Measurements from ENCODE around the gene PROM1.

The PROM1 gene

GRCh38 chr4:16083241-16084191, at the start of gene PROM1:
Gene PROM1 (minus strand): TSS chr4:16084023. CDS start chr4:16075906, 8,117 bp downstream.
- DNase-seq (ENCODE audit: low spot score), result no peak

GRCh38 chr4:16133406-16133805, 49.6 kb upstream of the PROM1 start:
- DNase-seq (ENCODE audit: low spot score), result no peak

GRCh38 chr4:16131293-16131692, 47.5 kb upstream of the PROM1 start:
- no peak for DNase-seq (ENCODE audit: low spot score)

GRCh38 chr4:16129336-16129735, 45.5 kb upstream of the PROM1 start:
- no peak for DNase-seq (ENCODE audit: low spot score)

GRCh38 chr4:16126714-16127113, 42.9 kb upstream of the PROM1 start:
- no peak for DNase-seq (ENCODE audit: low spot score)

GRCh38 chr4:16125571-16126445, 42.0 kb upstream of the PROM1 start:
- DNase-seq (ENCODE audit: low spot score), result no peak

GRCh38 chr4:16124232-16124631, 40.4 kb upstream of the PROM1 start:
- no peak for DNase-seq (ENCODE audit: low spot score)

- no peak for DNase-seq (ENCODE audit: low spot score)
These were observed 39.7 kb upstream of the PROM1 start for GRCh38 chr4:16123356-16124084.

- no peak for DNase-seq (ENCODE audit: low spot score)
These were observed 39.0 kb upstream of the PROM1 start for GRCh38 chr4:16122784-16123183.

- no peak for DNase-seq (ENCODE audit: low spot score)
These were observed 38.5 kb upstream of the PROM1 start for GRCh38 chr4:16122308-16122711.

- DNase-seq (ENCODE audit: low spot score), result no peak
These were observed 36.9 kb upstream of the PROM1 start for GRCh38 chr4:16120720-16121119.

- DNase-seq (ENCODE audit: low spot score), result no peak
These were observed 36.2 kb upstream of the PROM1 start for GRCh38 chr4:16119981-16120380.

- DNase-seq (ENCODE audit: low spot score), result no peak
These were observed 34.3 kb upstream of the PROM1 start for GRCh38 chr4:16118090-16118489.

GRCh38 chr4:16117164-16117563, 33.3 kb upstream of the PROM1 start:
- DNase-seq (ENCODE audit: low spot score), result no peak

- DNase-seq (ENCODE audit: low spot score), result no peak
These were observed 32.7 kb upstream of the PROM1 start for GRCh38 chr4:16116493-16116990.

GRCh38 chr4:16116019-16116418, 32.2 kb upstream of the PROM1 start:
- DNase-seq (ENCODE audit: low spot score), result no peak

- DNase-seq (ENCODE audit: low spot score), result no peak
These were observed 30.7 kb upstream of the PROM1 start for GRCh38 chr4:16114546-16114945.

GRCh38 chr4:16113741-16114140, 29.9 kb upstream of the PROM1 start:
- DNase-seq (ENCODE audit: low spot score), result no peak

- no peak for DNase-seq (ENCODE audit: low spot score)
These were observed 27.7 kb upstream of the PROM1 start for GRCh38 chr4:16111533-16111932.

GRCh38 chr4:16110661-16111290, 27.0 kb upstream of the PROM1 start:
- no peak for DNase-seq (ENCODE audit: low spot score)

- no peak for DNase-seq (ENCODE audit: low spot score)
These were observed 26.4 kb upstream of the PROM1 start for GRCh38 chr4:16110199-16110598.
